ENCODE data around the gene TBX18. TPM values are rescaled to one million over a fixed set of nuclear protein-coding genes. Genes with fewer than 3 reads are reported as not detected.

Gene TBX18
- total and polyA plus RNA-seq, 9 of the 15 experiments (the other 6 are each of a cell fraction or from before 2014, with no cell fraction given) = 4.0 to 36.1 (median 20.7) TPM

DNA sequence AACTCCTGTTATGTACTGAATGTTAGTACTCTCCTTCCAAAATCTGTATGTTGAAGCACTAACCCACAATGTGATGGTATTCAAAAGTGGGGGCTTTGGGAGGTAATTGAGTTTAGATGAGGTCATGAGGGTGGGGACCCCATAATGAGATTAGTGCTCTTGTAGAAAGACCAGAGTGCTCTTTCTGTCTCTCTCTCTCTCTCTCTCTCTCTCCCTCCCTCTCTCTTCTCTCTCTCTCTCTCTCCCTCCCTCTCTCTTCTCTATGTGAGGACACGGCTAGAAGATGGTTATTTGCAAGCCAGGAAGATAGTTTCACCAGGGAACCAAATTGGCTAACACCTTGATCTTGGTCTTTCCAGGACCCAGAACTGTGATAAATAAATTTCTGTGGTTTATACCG lies 107.4 kb downstream of the TBX18 start:
- no peak overlapping the region for H3K4me2 ChIP-seq (ENCODE audit: insufficient read depth, low read length)
- H3K79me2 ChIP-seq (ENCODE audit: control insufficient read depth, insufficient read depth, low read length) = no peaks in the 10 kb centered on the region
- H3K27ac ChIP-seq (ENCODE audit: extremely low read depth, low read depth, low read length) = no peak overlapping the region
- no peaks in the 10 kb centered on the region; a peak in 1 of 5 replicates for H3K27me3 ChIP-seq (ENCODE audit: control insufficient read depth in 2 of 2, insufficient read depth in 2 of 2, low read length in 2 of 2)
- in situ Hi-C loops (cut with MboI) (no loop called here), intact Hi-C loops (cut with micrococcal nuclease) (no loop called here)
- TF ChIP-seq NCOA4 (IDR thresholded peaks at IDR 0.05; ENCODE audit: partially characterized antibody) (no peak), ESRRB (CRISPR knock-in tag; IDR thresholded peaks at IDR 0.05; ENCODE audit: borderline replicate concordance) (no peak), TRIM24 (IDR thresholded peaks at IDR 0.05) (no peak), RBM17 (IDR thresholded peaks at IDR 0.05; ENCODE audit: borderline replicate concordance, low read depth, low read length) (no peak), ZNF3 (CRISPR knock-in tag; IDR thresholded peaks at IDR 0.05) (no peak), CBFA2T2 (conservative IDR thresholded peaks at IDR 0.05) (no peak), TCF7L2 (IDR thresholded peaks at IDR 0.05; ENCODE audit: low read depth, low read length) (no peak), CREM (IDR thresholded peaks at IDR 0.05; ENCODE audit: low read depth) (no peak), KAT7 (CRISPR knock-in tag; IDR thresholded peaks at IDR 0.05; ENCODE audit: borderline replicate concordance) (no peak), PHF21A (IDR thresholded peaks at IDR 0.05; ENCODE audit: borderline replicate concordance, low read depth) (no peak), CBX3 (IDR thresholded peaks at IDR 0.05; ENCODE audit: borderline replicate concordance in 1 of 2, low read length in 2 of 2) (no peak), MEF2D (tag; conservative IDR thresholded peaks at IDR 0.05; ENCODE audit: low read depth) (no peak)
- TF ChIP-seq, protein P1, sequence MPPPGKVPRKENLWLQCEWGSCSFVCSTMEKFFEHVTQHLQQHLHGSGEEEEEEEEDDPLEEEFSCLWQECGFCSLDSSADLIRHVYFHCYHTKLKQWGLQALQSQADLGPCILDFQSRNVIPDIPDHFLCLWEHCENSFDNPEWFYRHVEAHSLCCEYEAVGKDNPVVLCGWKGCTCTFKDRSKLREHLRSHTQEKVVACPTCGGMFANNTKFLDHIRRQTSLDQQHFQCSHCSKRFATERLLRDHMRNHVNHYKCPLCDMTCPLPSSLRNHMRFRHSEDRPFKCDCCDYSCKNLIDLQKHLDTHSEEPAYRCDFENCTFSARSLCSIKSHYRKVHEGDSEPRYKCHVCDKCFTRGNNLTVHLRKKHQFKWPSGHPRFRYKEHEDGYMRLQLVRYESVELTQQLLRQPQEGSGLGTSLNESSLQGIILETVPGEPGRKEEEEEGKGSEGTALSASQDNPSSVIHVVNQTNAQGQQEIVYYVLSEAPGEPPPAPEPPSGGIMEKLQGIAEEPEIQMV (tag; conservative IDR thresholded peaks at IDR 0.05; ENCODE audit: low read depth) = no peak
- TF ChIP-seq, protein P2, sequence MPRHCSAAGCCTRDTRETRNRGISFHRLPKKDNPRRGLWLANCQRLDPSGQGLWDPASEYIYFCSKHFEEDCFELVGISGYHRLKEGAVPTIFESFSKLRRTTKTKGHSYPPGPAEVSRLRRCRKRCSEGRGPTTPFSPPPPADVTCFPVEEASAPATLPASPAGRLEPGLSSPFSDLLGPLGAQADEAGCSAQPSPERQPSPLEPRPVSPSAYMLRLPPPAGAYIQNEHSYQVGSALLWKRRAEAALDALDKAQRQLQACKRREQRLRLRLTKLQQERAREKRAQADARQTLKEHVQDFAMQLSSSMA (CRISPR knock-in tag; IDR thresholded peaks at IDR 0.05) = no peak
- TF ChIP-seq, protein P3, sequence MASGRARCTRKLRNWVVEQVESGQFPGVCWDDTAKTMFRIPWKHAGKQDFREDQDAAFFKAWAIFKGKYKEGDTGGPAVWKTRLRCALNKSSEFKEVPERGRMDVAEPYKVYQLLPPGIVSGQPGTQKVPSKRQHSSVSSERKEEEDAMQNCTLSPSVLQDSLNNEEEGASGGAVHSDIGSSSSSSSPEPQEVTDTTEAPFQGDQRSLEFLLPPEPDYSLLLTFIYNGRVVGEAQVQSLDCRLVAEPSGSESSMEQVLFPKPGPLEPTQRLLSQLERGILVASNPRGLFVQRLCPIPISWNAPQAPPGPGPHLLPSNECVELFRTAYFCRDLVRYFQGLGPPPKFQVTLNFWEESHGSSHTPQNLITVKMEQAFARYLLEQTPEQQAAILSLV (tag; IDR thresholded peaks at IDR 0.05) = no peak
- no peaks in the 10 kb centered on the region for H3K9me3 ChIP-seq (replicated peaks; ENCODE audit: control insufficient read depth, insufficient read depth, low read depth, low read length)
- FAIRE-seq = no peak
- H3K4me3 ChIP-seq = no peak overlapping the region
- no peak overlapping the region for H3K9ac ChIP-seq (ENCODE audit: insufficient read depth in 1 of 2, low read depth in 2 of 2, low read length in 2 of 2)
- H3K4me1 ChIP-seq (replicated peaks in 1 of 2; ENCODE audit: control insufficient read depth in 2 of 2, insufficient read depth in 2 of 2, low read length in 2 of 2) = no peaks in the 10 kb centered on the region; a peak in 1 of 5 replicates
- no TSS peak for BruUV-seq (replicated peaks)
- ChIA-PET POLR2A (no interaction called here), CTCF (ENCODE audit: low intra/inter-chr PET ratio) (no interaction called here)
- H2AFZ ChIP-seq (ENCODE audit: low read depth, low read length) = no peak overlapping the region
- H3K9me1 ChIP-seq (ENCODE audit: control insufficient read depth, insufficient read depth, low read length) = no peaks in the 10 kb centered on the region
- no peaks in the 10 kb centered on the region for H3K36me3 ChIP-seq (ENCODE audit: control insufficient read depth, insufficient read depth, low read length)
- ATAC-seq = no peak
- 0% methylated on average over 1 of the region's 2 CpGs for WGBS (ENCODE audit: insufficient coverage, low coverage, missing lambda C conversion rate)
- DNase-seq (ENCODE audit: extremely low read depth in 1 of 4, low spot score in 3 of 4) = no peak
- no peaks in the 10 kb centered on the region for H4K20me1 ChIP-seq (replicated peaks; ENCODE audit: control insufficient read depth, insufficient read depth, low read length)
